HepG2 (cell line): Measurements from ENCODE around the gene HNRNPL. TPM values are rescaled to one million over a fixed set of nuclear protein-coding genes. Genes with fewer than 3 reads are reported as not detected.
A peak's percentile ranks its signal among the peaks of the same experiment; 100 is the strongest.

Experiments used
- BCLAF1 ChIP-seq: fragments of 450-650 bp; IDR thresholded peaks from 2 replicates; pipeline ENCODE4 v1.6.1; 2017; ENCODE audit warnings: mild to moderate bottlenecking
- BRD4 ChIP-seq: sonication (generic); formaldehyde crosslinking; IDR thresholded peaks from 2 replicates; pipeline ENCODE4 v1.4.0; 2020; ENCODE audit warnings: missing genetic modification reagents
- CSRNP2 ChIP-seq: sonication (generic); formaldehyde crosslinking; conservative IDR thresholded peaks from 2 replicates; pipeline ENCODE4 v1.8.0; 2022; ENCODE audit warnings: low read depth, missing genetic modification reagents
- FIP1L1 ChIP-seq: fragments of 200-400 bp; formaldehyde crosslinking; IDR thresholded peaks from 2 replicates; pipeline ENCODE4 v1.6.1; 2018; ENCODE audit warnings: low read depth, mild to moderate bottlenecking, low read length, moderate library complexity, borderline replicate concordance; ENCODE audit not compliant: insufficient read depth
- FUBP1 ChIP-seq: sonication (generic); formaldehyde crosslinking; IDR thresholded peaks from 2 replicates; pipeline ENCODE4 v1.5.1; 2020; ENCODE audit warnings: missing genetic modification reagents, mild to moderate bottlenecking, borderline replicate concordance
- GABPB1 ChIP-seq: IDR thresholded peaks from 2 replicates; pipeline ENCODE4 v1.6.1; 2016; ENCODE audit warnings: mild to moderate bottlenecking, missing genetic modification reagents, moderate library complexity, missing compliant biosample characterization
- HMG20B ChIP-seq: conservative IDR thresholded peaks from 2 replicates; pipeline ENCODE4 v1.6.1; 2016; ENCODE audit warnings: missing genetic modification reagents, missing compliant biosample characterization
- HNRNPH1 ChIP-seq: fragments of 200-400 bp; formaldehyde crosslinking; optimal IDR thresholded peaks from 2 replicates; pipeline ENCODE3; 2017; ENCODE audit warnings: mild to moderate bottlenecking, low read depth, low read length
- HOXD1 ChIP-seq: sonication (generic); formaldehyde crosslinking; IDR thresholded peaks from 2 replicates; pipeline ENCODE4 v1.5.0; 2020; ENCODE audit warnings: missing genetic modification reagents
- NFE2 ChIP-seq: sonication (generic); formaldehyde crosslinking; IDR thresholded peaks from 2 replicates; pipeline ENCODE4 v1.4.0; 2020; ENCODE audit warnings: missing genetic modification reagents
- NFIC ChIP-seq: IDR thresholded peaks from 2 replicates; pipeline ENCODE4 v1.6.1; 2012; ENCODE audit warnings: mild to moderate bottlenecking, low read length, inconsistent platforms
- PHF20 ChIP-seq: sonication (generic); formaldehyde crosslinking; IDR thresholded peaks from 2 replicates; pipeline ENCODE4 v1.5.0; 2020; ENCODE audit warnings: mild to moderate bottlenecking, missing genetic modification reagents
- PHF5A ChIP-seq: IDR thresholded peaks from one replicate; pipeline ENCODE4 v1.6.1; 2018; ENCODE audit warnings: low read depth, missing genetic modification reagents; ENCODE audit not compliant: unreplicated experiment
- SMAD1 ChIP-seq: sonication (generic); formaldehyde crosslinking; IDR thresholded peaks from 2 replicates; pipeline ENCODE4 v1.4.0; 2020; ENCODE audit warnings: missing genetic modification reagents, low read depth, mild to moderate bottlenecking, borderline replicate concordance
- SRF ChIP-seq: IDR thresholded peaks from 2 replicates; pipeline ENCODE4 v1.6.1; 2011; ENCODE audit warnings: mild to moderate bottlenecking, low read depth, low read length, moderate library complexity
- THAP11 ChIP-seq: IDR thresholded peaks from 2 replicates; pipeline ENCODE4 v1.6.1; 2016; ENCODE audit warnings: missing biosample characterization, missing genetic modification reagents
- ZNF275 ChIP-seq: sonication (generic); formaldehyde crosslinking; IDR thresholded peaks from 2 replicates; pipeline ENCODE4 v1.8.0; 2022; ENCODE audit warnings: missing genetic modification reagents, mild to moderate bottlenecking, inconsistent platforms, borderline replicate concordance
- ZNF326 ChIP-seq: sonication (generic); formaldehyde crosslinking; IDR thresholded peaks from 2 replicates; pipeline ENCODE4 v1.4.0; 2020; ENCODE audit warnings: missing genetic modification reagents, borderline replicate concordance
- ZNF501 ChIP-seq: sonication (generic); formaldehyde crosslinking; IDR thresholded peaks from 2 replicates; pipeline ENCODE4 v1.5.1; 2020; ENCODE audit warnings: mild to moderate bottlenecking, moderate library complexity, missing genetic modification reagents
- ZNF513 ChIP-seq: sonication (generic); formaldehyde crosslinking; conservative IDR thresholded peaks from 2 replicates; pipeline ENCODE4 v1.5.0; 2020; ENCODE audit warnings: missing genetic modification reagents
- ZNF546 ChIP-seq: sonication (generic); formaldehyde crosslinking; conservative IDR thresholded peaks from 2 replicates; pipeline ENCODE4 v1.8.1; 2023; ENCODE audit warnings: mild to moderate bottlenecking, missing genetic modification reagents
- ZNF589 ChIP-seq: sonication (generic); formaldehyde crosslinking; conservative IDR thresholded peaks from 2 replicates; pipeline ENCODE4 v1.8.0; 2022; ENCODE audit warnings: mild to moderate bottlenecking, moderate library complexity, missing genetic modification reagents
- polyA plus RNA-seq, 8 experiments: library from polyadenylated mRNA; depleted of rRNA in 3 of 8; stranded (reverse) in 7 of 8; unstranded in 1 of 8; fragments of >200 nt; fragmentation: Illumina TruSeq in 4 of 8; extraction: Trizol in 4 of 8; gene quantifications; 2 replicates each; pipeline versions ENCODE4 v1.2.1 to v1.2.3, GENCODE V29; 2011 to 2016; ENCODE audit warnings: low read depth in 4 of 8, missing spikeins in 1 of 8, mixed read lengths in 1 of 8; ENCODE audit not compliant: insufficient read depth in 1 of 8
- total RNA-seq, 5 experiments: library from RNA; depleted of rRNA; stranded (reverse); fragments of >200 nt; fragmentation: Illumina TruSeq; extraction: Trizol; gene quantifications; 2 replicates each; pipeline ENCODE4 v1.2.3, GENCODE V29; 2016; ENCODE audit warnings: low read depth in 1 of 5

Gene HNRNPL
- total and polyA plus RNA-seq, 2 of the 13 experiments (the other 11 are each of a cell fraction or from before 2014, with no cell fraction given): 156 to 278 TPM

- TF ChIP-seq THAP11 (CRISPR knock-in tag) (peak; percentile 12; the same call in 1 of the 2 replicates), NFE2 (CRISPR knock-in tag) (no peak), FIP1L1 (no peak), HNRNPH1 (no peak), ZNF513 (CRISPR knock-in tag) (no peak), ZNF501 (CRISPR knock-in tag) (no peak), SRF (peak; percentile 17; the same call in 1 of the 2 replicates), HOXD1 (CRISPR knock-in tag) (no peak), GABPB1 (CRISPR knock-in tag) (no peak), NFIC (no peak), BCLAF1 (no peak), ZNF275 (no peak), FUBP1 (CRISPR knock-in tag) (no peak), CSRNP2 (no peak), ZNF326 (CRISPR knock-in tag) (no peak), PHF20 (CRISPR knock-in tag) (no peak), SMAD1 (CRISPR knock-in tag) (no peak), HMG20B (CRISPR knock-in tag) (no peak), ZNF589 (CRISPR knock-in tag) (no peak), ZNF546 (CRISPR knock-in tag) (no peak), BRD4 (CRISPR knock-in tag) (no peak), PHF5A (CRISPR knock-in tag) (no peak)
These were observed 720 bp upstream of the HNRNPL start (continued) for GRCh38 chr19:38850436-38850975.
